GM19397 (cell line): ENCODE results near the gene KRT36.

Source experiments
- ATAC-seq: cut with Tn5 transposase; IDR thresholded peaks from one replicate; pipeline ENCODE4 v1.9.1; 2021; ENCODE audit warnings: mild to moderate bottlenecking, moderate library complexity; ENCODE audit not compliant: unreplicated experiment

KRT36 gene

DNA sequence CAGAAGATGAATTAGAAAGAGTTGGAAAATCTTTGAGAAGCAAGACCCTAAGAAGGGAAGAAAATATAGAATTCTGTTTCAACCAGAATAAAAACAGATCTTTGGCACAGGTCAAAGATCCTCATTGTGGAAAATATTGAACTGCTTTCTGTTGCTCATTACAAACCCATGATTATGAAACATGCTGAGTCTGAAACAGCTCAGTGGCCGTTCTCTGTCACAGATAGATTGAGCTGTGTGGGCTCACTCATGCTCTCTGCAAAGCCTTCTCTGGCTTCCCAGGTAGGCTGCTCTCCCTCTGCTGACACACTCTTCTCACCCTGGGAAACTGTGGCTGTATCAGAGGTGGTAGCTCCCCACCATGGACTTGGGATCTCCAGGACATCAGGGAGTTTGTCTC, 45.5 kb downstream of the KRT36 start:
- ATAC-seq: no peak

DNA sequence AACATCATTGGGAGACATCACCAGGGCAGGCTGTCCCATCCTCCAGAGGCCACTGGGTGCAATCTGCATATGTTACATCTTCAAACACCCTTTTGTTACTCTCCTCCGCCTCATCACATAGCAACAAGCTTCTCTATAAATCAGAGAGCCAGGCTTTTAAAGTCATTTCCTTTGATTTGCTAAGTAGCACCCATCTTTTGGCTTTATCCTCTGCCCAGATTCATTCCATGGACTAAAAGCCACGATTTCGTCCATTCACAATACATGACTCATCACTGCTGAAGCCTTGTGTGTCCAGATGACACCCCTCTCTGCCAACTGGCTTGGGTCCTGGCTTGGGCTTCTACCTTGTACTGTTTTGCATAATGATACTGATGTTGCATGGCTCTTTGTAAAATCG, 47.0 kb downstream of the KRT36 start:
- ATAC-seq: no peak

DNA sequence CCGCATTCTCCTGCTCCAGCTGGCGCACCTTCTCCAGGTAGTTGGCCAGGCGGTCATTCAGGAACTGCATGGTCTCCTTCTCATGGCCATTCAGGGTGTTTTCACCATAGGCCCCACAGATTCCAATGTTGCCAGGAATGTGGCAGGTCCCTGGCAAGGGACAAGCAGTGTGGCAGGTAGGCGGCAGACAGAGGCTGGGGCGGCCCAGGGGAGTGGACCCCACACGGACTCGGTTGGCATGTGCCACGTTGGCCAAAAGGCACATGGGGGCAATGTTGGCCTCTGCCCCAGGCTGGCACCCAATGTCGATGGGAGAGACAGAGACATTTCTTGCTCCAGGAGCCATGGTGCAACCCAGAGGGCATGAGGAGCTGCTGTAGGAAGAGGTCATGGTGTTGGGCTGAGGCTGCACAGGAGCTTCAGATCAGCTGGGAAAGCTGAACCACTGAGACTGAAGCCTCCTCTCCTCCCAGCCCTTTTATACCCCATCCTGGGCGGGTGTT, 49.1 kb downstream of the KRT36 start, which contains the start of gene KRT38:
KRT38 (minus strand) TSS at position 453 of the 503 bp plus-strand sequence; CDS start at position 391, 62 bp downstream.
- no peak for ATAC-seq

DNA sequence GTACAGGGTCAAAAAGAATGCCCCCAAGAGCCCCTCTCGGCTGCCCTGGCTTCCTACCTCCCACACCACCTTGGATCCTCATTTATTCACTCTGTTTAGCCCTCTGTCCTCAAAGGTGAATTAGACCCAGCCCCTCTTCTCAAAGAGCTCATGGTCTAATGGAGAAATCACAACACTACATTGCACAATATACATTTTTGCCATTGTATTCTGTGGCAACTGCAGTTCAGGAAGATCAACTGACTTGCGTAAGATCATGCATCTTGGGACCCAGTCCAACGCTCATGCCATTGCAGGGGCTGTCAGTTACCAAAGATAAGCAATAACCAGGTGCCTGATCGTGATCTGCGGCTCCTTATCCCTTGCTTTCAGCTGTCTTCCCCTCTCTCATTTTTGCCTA, 50.3 kb downstream of the KRT36 start:
- no peak for ATAC-seq

DNA sequence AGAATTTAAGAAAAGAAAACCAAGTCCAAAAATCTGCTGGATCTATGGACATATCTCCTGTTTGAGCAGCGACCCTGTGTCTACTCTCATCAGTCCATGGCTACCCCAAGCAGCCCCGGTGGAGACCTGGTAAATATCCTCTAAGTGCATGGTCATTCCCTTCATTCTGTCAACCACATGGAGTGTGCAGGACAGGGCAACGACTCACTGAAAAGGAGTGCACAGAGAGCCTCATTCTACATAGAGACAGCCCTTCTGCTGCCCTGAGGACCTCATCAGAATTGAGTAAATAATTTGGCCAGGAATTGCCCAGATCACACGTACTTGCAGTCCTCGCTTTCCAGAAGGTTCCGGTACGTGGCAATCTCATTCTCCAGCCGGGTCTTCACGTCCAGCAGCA, 51.9 kb downstream of the KRT36 start:
- ATAC-seq: no peak

DNA sequence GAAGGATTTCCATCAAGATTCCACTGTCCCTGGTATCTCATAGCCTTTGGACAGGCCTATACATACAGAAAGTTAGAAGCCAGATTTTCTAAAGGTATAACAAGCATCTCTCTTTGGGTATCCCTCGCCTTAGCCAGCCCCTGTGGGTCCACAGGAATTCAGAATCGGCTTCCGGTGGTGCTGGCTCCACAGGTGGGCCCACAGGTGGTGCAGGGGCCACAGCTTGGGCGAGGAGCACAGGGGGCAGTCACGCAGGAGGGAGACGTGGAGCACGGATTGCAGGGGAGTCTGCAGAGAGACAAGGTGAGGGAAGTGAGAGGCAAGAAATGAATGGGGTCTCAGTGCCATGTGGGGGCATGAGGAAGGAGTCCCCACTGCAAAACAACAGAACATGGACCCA, 52.5 kb downstream of the KRT36 start:
- no peak for ATAC-seq
